HepG2 (cell line): Measurements from ENCODE around the gene TNFRSF18. TPM values are rescaled to one million over a fixed set of nuclear protein-coding genes. Genes with fewer than 3 reads are reported as not detected.

ENCODE experiments used
- DBP ChIP-seq: sonication (generic); formaldehyde crosslinking; IDR thresholded peaks from 2 replicates; pipeline ENCODE4 v1.4.0; 2020; ENCODE audit warnings: missing genetic modification reagents; ENCODE audit errors: not compliant biosample characterization
- FOXO1 ChIP-seq: sonication (generic); formaldehyde crosslinking; IDR thresholded peaks from 2 replicates; pipeline ENCODE4 v1.4.0; 2020; ENCODE audit warnings: missing genetic modification reagents
- JARID2 ChIP-seq: sonication (generic); formaldehyde crosslinking; IDR thresholded peaks from 2 replicates; pipeline ENCODE4 v1.8.1; 2023; ENCODE audit warnings: missing genetic modification reagents, inconsistent platforms; ENCODE audit not compliant: insufficient replicate concordance
- MATR3 ChIP-seq: sonication (generic); formaldehyde crosslinking; IDR thresholded peaks from 2 replicates; pipeline ENCODE4 v1.4.0; 2020; ENCODE audit warnings: missing genetic modification reagents
- NR2C2 ChIP-seq: sonication (generic); formaldehyde crosslinking; IDR thresholded peaks from 2 replicates; pipeline ENCODE4 v1.4.0; 2020; ENCODE audit warnings: missing genetic modification reagents, mild to moderate bottlenecking, moderate library complexity, borderline replicate concordance
- PLRG1 ChIP-seq: fragments of 450-650 bp; conservative IDR thresholded peaks from 2 replicates; pipeline ENCODE4 v1.6.1; 2016
- PRMT3 ChIP-seq: sonication (generic); formaldehyde crosslinking; IDR thresholded peaks from 2 replicates; pipeline ENCODE4 v1.8.1; 2022; ENCODE audit warnings: low read depth, mild to moderate bottlenecking, moderate library complexity, missing genetic modification reagents, borderline replicate concordance
- RAD51 ChIP-seq: fragments of 450-650 bp; IDR thresholded peaks from 2 replicates; pipeline ENCODE4 v1.6.1; 2016; ENCODE audit warnings: borderline replicate concordance
- SMC3 ChIP-seq: IDR thresholded peaks from 2 replicates; pipeline ENCODE4 v1.6.1; 2011; ENCODE audit warnings: low read length, improper control_type of control experiment
- SNAPC5 ChIP-seq: sonication (generic); formaldehyde crosslinking; IDR thresholded peaks from 2 replicates; pipeline ENCODE4 v1.8.1; 2023; ENCODE audit warnings: mild to moderate bottlenecking, missing genetic modification reagents, borderline replicate concordance
- SRF ChIP-seq: IDR thresholded peaks from 2 replicates; pipeline ENCODE4 v1.6.1; 2011; ENCODE audit warnings: mild to moderate bottlenecking, low read depth, low read length, moderate library complexity
- TFAP4 ChIP-seq: sonication (generic); IDR thresholded peaks from 2 replicates; pipeline ENCODE4 v1.6.1; 2016; ENCODE audit warnings: low read depth, borderline replicate concordance
- TFDP1 ChIP-seq: IDR thresholded peaks from 2 replicates; pipeline ENCODE4 v1.6.1; 2016; ENCODE audit warnings: missing compliant biosample characterization, missing genetic modification reagents, borderline replicate concordance
- ZFP1 ChIP-seq: IDR thresholded peaks from 2 replicates; pipeline ENCODE4 v1.6.1; 2016
- ZFP82 ChIP-seq: sonication (generic); formaldehyde crosslinking; IDR thresholded peaks from 2 replicates; pipeline ENCODE4 v1.5.1; 2020; ENCODE audit warnings: mild to moderate bottlenecking, missing genetic modification reagents, borderline replicate concordance
- ZNF263 ChIP-seq: sonication (generic); formaldehyde crosslinking; IDR thresholded peaks from 2 replicates; pipeline ENCODE4 v1.4.0; 2020; ENCODE audit warnings: missing genetic modification reagents
- ZNF501 ChIP-seq: sonication (generic); formaldehyde crosslinking; IDR thresholded peaks from 2 replicates; pipeline ENCODE4 v1.5.1; 2020; ENCODE audit warnings: mild to moderate bottlenecking, moderate library complexity, missing genetic modification reagents
- ZNF704 ChIP-seq: sonication (generic); formaldehyde crosslinking; IDR thresholded peaks from 2 replicates; pipeline ENCODE4 v1.8.1; 2023; ENCODE audit warnings: mild to moderate bottlenecking, inconsistent platforms, moderate library complexity, missing genetic modification reagents, borderline replicate concordance
- ZNF724P ChIP-seq: sonication (generic); formaldehyde crosslinking; IDR thresholded peaks from 2 replicates; pipeline ENCODE4 v1.8.0; 2022; ENCODE audit warnings: missing genetic modification reagents, borderline replicate concordance
- ZNF740 ChIP-seq: sonication (generic); formaldehyde crosslinking; IDR thresholded peaks from 2 replicates; pipeline ENCODE4 v1.4.0; 2020; ENCODE audit warnings: missing genetic modification reagents
- polyA plus RNA-seq, 8 experiments: library from polyadenylated mRNA; depleted of rRNA in 3 of 8; stranded (reverse) in 7 of 8; unstranded in 1 of 8; fragments of >200 nt; fragmentation: Illumina TruSeq in 4 of 8; extraction: Trizol in 4 of 8; gene quantifications; 2 replicates each; pipeline versions ENCODE4 v1.2.1 to v1.2.3, GENCODE V29; 2011 to 2016; ENCODE audit warnings: low read depth in 4 of 8, missing spikeins in 1 of 8, mixed read lengths in 1 of 8; ENCODE audit not compliant: insufficient read depth in 1 of 8
- total RNA-seq, 5 experiments: library from RNA; depleted of rRNA; stranded (reverse); fragments of >200 nt; fragmentation: Illumina TruSeq; extraction: Trizol; gene quantifications; 2 replicates each; pipeline ENCODE4 v1.2.3, GENCODE V29; 2016; ENCODE audit warnings: low read depth in 1 of 5

TNFRSF18 gene
- total and polyA plus RNA-seq, 2 of the 13 experiments (the other 11 are each of a cell fraction or from before 2014, with no cell fraction given), result not detected

- TF ChIP-seq DBP (CRISPR knock-in tag), result no peak
- no peak for TF ChIP-seq NR2C2 (CRISPR knock-in tag)
- no peak for TF ChIP-seq PLRG1
- TF ChIP-seq PRMT3, result no peak
- peak; percentile 20; the same call in 1 of the 2 replicates for TF ChIP-seq FOXO1
- TF ChIP-seq ZNF501 (CRISPR knock-in tag), result peak; percentile 72
- TF ChIP-seq ZNF263, result peak; percentile 94
- TF ChIP-seq JARID2 (CRISPR knock-in tag), result no peak
- TF ChIP-seq MATR3, result no peak
- no peak for TF ChIP-seq SMC3
- TF ChIP-seq SNAPC5 (CRISPR knock-in tag), result no peak
- no peak for TF ChIP-seq TFDP1 (CRISPR knock-in tag)
- no peak for TF ChIP-seq ZNF704 (CRISPR knock-in tag)
- TF ChIP-seq ZFP82 (CRISPR knock-in tag), result no peak
- TF ChIP-seq ZNF724P (CRISPR knock-in tag), result no peak
- no peak for TF ChIP-seq RAD51
- TF ChIP-seq TFAP4, result no peak
- TF ChIP-seq ZFP1 (CRISPR knock-in tag), result no peak
- no peak for TF ChIP-seq SRF
- no peak for TF ChIP-seq ZNF740 (CRISPR knock-in tag)
Observed at GRCh38 chr1:1240822-1241587, 34.6 kb upstream of the TNFRSF18 start (continued).
